GM12873 (cell line): ENCODE results near the gene NUP93.

Experiments used
- TF ChIP-seq, protein P1 (sequence below): IDR thresholded peaks from 2 replicates; pipeline ENCODE4 v1.5.1; 2012; ENCODE audit warnings: low read depth, mild to moderate bottlenecking, moderate library complexity, low read length, control low read depth; ENCODE audit not compliant: insufficient read depth; ENCODE audit errors: missing control alignments

The NUP93 gene

DNA sequence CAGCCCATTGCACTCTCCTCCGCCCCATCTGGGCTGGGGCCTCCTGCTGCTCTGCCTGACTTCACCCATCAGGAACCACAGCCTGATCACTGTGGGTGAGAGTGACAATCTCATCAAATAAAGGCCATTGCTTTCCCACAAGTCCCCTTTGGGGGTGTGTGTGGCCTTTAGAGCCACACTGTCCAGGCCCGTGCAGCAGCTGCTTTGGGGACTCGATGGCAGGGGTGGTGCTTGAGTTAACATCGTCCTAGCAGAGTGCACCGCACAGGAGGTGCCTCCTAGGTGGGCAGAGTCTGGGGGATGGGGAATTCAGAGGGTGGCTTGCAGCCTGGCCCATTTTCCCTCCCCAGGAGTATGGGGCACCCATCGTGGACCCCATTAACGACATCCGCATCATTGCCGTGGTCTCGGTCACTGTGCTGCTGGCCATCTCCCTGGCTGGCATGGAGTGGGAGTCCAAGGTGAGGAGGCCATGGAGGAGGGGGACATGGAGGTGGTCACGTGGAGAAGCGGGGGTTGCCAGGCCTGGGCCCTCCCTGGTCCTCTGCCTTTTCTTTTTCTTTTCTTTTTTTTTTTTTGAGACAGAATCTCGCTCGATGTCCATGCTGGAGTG, 140.5 kb downstream of the NUP93 start:
- TF ChIP-seq, protein P1, sequence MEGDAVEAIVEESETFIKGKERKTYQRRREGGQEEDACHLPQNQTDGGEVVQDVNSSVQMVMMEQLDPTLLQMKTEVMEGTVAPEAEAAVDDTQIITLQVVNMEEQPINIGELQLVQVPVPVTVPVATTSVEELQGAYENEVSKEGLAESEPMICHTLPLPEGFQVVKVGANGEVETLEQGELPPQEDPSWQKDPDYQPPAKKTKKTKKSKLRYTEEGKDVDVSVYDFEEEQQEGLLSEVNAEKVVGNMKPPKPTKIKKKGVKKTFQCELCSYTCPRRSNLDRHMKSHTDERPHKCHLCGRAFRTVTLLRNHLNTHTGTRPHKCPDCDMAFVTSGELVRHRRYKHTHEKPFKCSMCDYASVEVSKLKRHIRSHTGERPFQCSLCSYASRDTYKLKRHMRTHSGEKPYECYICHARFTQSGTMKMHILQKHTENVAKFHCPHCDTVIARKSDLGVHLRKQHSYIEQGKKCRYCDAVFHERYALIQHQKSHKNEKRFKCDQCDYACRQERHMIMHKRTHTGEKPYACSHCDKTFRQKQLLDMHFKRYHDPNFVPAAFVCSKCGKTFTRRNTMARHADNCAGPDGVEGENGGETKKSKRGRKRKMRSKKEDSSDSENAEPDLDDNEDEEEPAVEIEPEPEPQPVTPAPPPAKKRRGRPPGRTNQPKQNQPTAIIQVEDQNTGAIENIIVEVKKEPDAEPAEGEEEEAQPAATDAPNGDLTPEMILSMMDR: no peak

DNA sequence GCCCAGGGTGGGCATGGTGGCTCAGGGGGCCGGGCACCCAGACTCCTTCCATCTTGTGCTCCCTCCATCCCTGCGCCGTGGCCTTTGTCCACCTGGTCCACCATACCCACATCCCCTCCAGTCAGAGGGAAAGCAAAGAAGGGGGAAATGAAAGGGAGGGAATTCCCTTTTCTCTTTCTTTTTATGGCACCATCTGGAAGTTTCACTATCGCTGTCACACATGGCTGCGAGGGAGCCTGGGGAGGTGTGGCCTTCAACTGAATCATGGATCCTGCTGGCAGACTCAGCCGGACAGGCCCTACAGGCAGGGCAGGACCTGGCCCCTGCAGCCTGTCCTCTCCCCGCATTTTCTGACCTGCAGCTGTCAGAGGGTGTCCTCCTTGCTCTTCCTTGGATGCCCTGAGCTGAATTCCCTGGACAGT, 141.3 kb downstream of the NUP93 start:
- TF ChIP-seq, protein P1: no peak

DNA sequence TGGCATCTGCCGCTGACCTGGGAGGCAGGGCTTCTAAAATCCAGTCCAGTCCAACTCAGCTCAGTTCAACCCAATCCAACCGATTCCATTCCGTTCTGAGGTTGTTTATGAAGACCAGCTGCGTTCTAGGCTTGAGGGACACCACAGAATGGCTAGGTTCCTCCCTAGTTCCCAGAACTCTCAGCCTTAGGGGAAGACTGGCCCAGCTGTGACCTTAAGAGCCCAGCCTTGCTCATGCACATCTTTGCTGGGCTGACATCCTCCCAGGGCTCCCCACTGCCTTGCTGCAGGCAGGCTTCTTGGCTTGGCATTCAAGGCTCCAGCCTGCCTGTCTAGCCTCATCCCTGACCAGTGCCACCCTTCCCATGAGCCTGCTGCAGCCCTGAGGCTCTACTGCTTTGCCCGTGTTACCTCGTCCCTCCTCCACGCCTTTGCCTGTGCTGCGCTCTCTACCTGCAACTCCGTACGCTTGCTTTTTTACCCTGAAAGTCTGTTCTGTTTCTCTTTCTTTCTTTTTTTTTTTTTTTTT, 143.0 kb downstream of the NUP93 start:
- TF ChIP-seq, protein P1: no peak

DNA sequence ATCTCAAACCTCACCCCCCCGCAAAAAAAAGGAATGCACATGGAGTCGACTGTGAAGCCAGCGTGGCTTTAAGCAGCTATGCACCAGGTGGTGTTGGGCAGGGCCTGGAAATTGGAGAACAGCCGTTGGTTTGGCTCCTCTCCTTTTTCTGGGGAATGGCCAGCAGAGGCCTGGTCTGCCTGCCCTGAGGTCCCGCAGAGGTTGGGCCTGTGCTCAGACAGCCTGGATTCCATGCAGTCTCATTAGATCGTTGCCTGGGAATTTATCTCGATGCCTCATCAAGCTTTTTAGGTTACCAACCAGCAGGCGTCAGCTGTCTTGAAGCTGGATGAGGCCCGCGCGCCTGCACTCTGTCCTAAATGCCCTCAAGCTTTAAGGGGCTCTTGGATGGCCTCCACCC, 144.9 kb downstream of the NUP93 start:
- TF ChIP-seq, protein P1: no peak

DNA sequence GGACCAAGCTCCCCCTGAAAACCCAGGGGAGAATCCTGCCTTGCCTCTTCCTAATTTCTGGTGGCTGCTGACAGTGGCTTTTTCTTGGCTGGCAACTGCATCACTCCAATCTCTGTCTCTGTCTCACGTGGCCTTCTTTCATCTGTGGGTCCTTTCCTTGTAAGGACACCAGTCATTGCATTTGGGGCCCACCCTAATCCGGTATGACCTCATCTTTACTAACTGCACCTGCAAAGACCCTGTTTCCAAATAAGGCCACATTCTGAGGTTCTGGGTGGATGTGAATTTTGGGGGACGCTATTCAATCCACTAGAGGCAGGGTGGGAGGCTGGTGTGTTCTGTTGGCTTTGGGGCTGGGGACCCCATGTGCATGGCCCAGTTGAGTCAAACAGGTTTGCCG, 146.1 kb downstream of the NUP93 start:
- TF ChIP-seq, protein P1: no peak

DNA sequence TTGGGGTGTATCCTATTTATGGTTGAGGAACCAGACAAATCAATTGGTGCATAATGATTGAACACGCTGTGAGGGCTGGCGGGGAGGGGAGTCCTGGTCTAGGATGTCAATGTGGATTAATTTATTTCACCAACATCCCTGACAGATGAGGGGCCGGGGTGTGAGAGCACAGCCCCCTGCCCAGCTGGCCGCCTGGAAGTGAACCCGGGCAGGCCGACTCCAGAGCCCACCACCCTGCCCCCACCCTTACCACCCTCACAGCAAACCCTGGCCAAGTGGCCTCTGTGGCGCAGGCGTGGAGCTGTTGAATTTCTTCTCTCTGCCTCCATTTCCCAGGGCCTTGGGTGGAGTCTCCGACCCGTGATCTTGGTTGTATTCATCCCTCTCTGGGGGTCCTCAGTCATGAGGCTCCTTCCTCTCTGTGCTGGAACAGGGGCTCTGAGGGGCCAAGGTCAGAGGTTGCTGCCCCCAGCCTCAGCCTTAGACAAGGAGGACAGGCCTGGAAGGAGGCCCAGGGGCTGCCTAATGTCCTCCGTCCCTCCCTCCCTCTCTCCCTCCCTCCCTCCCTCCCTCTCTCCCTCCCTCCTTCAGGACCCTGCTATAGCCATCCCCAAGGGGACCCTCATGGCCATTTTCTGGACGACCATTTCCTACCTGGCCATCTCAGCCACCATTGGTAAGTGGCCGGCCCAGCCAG, 147.7 kb downstream of the NUP93 start:
- TF ChIP-seq, protein P1: no peak

DNA sequence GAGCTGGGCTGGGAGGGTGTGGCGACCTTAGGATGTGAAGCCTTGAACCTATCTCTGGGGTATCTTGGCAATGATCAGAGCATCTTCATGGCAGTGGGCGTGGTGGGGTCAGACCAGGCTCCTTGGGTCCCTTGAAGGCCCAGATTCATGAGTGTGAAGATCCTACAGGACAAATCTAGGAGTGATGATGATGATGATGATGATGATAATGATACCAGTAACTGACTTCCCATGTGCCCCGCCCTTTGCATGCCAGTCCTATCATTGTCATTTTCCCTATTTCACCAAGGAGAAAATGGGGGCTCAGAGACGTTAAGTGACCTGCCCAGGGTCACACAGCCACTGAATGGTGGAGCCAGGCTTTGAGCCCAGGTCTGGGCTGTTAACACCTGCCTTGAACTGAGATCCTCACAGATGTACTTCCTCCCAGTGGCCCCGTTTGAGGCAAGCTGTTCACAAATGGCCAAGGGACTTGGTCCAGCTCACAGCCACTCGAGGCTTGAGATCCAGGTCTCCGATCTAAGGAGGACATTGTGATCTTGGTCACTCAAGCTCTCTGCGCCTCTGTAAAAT, 148.4 kb downstream of the NUP93 start:
- TF ChIP-seq, protein P1: no peak
